Upper lobe of left lung (tissue), 6 donors: ENCODE results near the gene BPIFB1. TPM values are rescaled to one million over a fixed set of nuclear protein-coding genes. Genes with fewer than 3 reads are reported as not detected.

ENCODE experiments used
- ATAC-seq, 2 donors: fragments of 200-7000 bp; cut with Tn5 transposase; one replicate each; pipeline ENCODE4 v1.9.1; 2022; ENCODE audit warnings: mild to moderate bottlenecking in 2 of 2, moderate library complexity in 2 of 2; ENCODE audit not compliant: low FRiP score in 2 of 2
- DNase-seq, 2 donors: peaks; one replicate each; pipeline ENCODE4 v3.0.0-alpha.2; 2019 to 2020
- H3K27ac ChIP-seq, 4 donors: fragments of 200-600 bp; sonication (generic); one replicate each; pipeline ENCODE4 v1.5.1; 2016 to 2019
- H3K27me3 ChIP-seq, 4 donors: fragments of 200-600 bp; sonication (generic); one replicate each; pipeline ENCODE4 v1.5.1; 2017 to 2019
- H3K36me3 ChIP-seq, 4 donors: fragments of 200-600 bp; sonication (generic); one replicate each; pipeline ENCODE4 v1.5.1; 2016 to 2019
- H3K4me1 ChIP-seq, 4 donors: fragments of 200-600 bp; sonication (generic); one replicate each; pipeline ENCODE4 v1.5.1; 2018 to 2019
- H3K4me3 ChIP-seq, 4 donors: fragments of 200-600 bp; sonication (generic); one replicate each; pipeline ENCODE4 v1.5.1; 2017 to 2019; ENCODE audit warnings: mild to moderate bottlenecking in 2 of 4, moderate library complexity in 1 of 4
- H3K9me3 ChIP-seq, 4 donors: fragments of 200-600 bp; sonication (generic); one replicate each; pipeline ENCODE4 v1.5.1; 2018 to 2019
- CTCF ChIP-seq, 6 experiments: fragments of 450-650 bp in 4 of 6; fragments of 200-600 bp in 2 of 6; sonication (generic) in 2 of 6; IDR thresholded peaks; one replicate each; pipeline ENCODE4 v1.5.1; 2016 to 2019; ENCODE audit warnings: antibody characterized with exemption in 6 of 6
- EP300 ChIP-seq, 4 donors: sonication (generic); formaldehyde crosslinking; IDR thresholded peaks; one replicate each; pipeline ENCODE4 v1.5.1; 2017; ENCODE audit warnings: antibody characterized with exemption in 4 of 4, control low read depth in 2 of 4
- POLR2A ChIP-seq, 4 donors: fragments of 450-650 bp; IDR thresholded peaks; one replicate each; pipeline ENCODE4 v1.5.1; 2016 to 2017; ENCODE audit warnings: antibody characterized with exemption in 4 of 4, mild to moderate bottlenecking in 2 of 4
- POLR2AphosphoS5 ChIP-seq, 2 donors: sonication (generic); formaldehyde crosslinking; IDR thresholded peaks; one replicate each; pipeline ENCODE4 v1.5.1; 2017; ENCODE audit warnings: antibody characterized with exemption in 2 of 2
- WGBS, 2 donors: methylation state at CpG; one replicate each; pipeline ENCODE4 v1.1.5; 2017 to 2018; 5-methylcytosine and 5-hydroxymethylcytosine counted together
- total RNA-seq, 6 donors: library from RNA; depleted of rRNA in 4 of 6; stranded (reverse); fragments of >200 nt in 4 of 6; gene quantifications; one replicate each; pipeline versions ENCODE4 v1.1.0 to v1.2.1, GENCODE V29; 2016 to 2021
- donor health status: DM: no; HTN: no; CAD: no; lungs with moderate emphysema.
- donor health status: DM: no; HTN: yes; CAD: no; lungs with severe emphysema.

BPIFB1 gene
- total RNA-seq, 6 donors from 2014 or later, result 4.8 to 323 (median 35.3) TPM

GRCh38 chr20:33284284-33284683 is 1.3 kb downstream of the BPIFB1 start:
- WGBS, 2 donors, result 61 to 83% methylated on average over 2 to 4 of the region's 4 CpGs
- no peak for ATAC-seq
- Histone ChIP-seq H3K4me1 (no peaks in the 10 kb centered on the region), H3K27ac (no peak overlapping the region), H3K27me3 (no peaks in the 10 kb centered on the region), H3K4me3 (no peak overlapping the region), H3K36me3 (no peaks in the 10 kb centered on the region), H3K9me3 (no peaks in the 10 kb centered on the region)
- TF ChIP-seq POLR2AphosphoS5 (IDR thresholded peaks at IDR 0.05) (no peak), POLR2A (IDR thresholded peaks at IDR 0.05) (no peak), EP300 (IDR thresholded peaks at IDR 0.05) (no peak), CTCF (IDR thresholded peaks at IDR 0.05) (no peak)
- DNase-seq, result no peak

GRCh38 chr20:33284937-33285336 is 1.9 kb downstream of the BPIFB1 start:
- no peaks in the 10 kb centered on the region for H3K27me3 ChIP-seq
- 64 to 65% methylated on average over 2 of the region's 2 CpGs for WGBS, 2 donors
- ATAC-seq (no peak), DNase-seq (no peak)
- no peak overlapping the region for H3K4me3 ChIP-seq
- no peaks in the 10 kb centered on the region for H3K4me1 ChIP-seq
- H3K27ac ChIP-seq, result no peak overlapping the region
- H3K36me3 ChIP-seq, result no peaks in the 10 kb centered on the region
- no peaks in the 10 kb centered on the region for H3K9me3 ChIP-seq
- TF ChIP-seq POLR2A (IDR thresholded peaks at IDR 0.05) (no peak), EP300 (IDR thresholded peaks at IDR 0.05) (no peak), POLR2AphosphoS5 (IDR thresholded peaks at IDR 0.05) (no peak), CTCF (IDR thresholded peaks at IDR 0.05) (no peak)

GRCh38 chr20:33285861-33286495 is 3.0 kb downstream of the BPIFB1 start:
- DNase-seq (no peak), ATAC-seq (no peak)
- 64 to 72% methylated on average over 3 to 7 of the region's 10 CpGs for WGBS, 2 donors
- H3K36me3 ChIP-seq, result no peaks in the 10 kb centered on the region
- TF ChIP-seq EP300 (IDR thresholded peaks at IDR 0.05) (no peak), POLR2AphosphoS5 (IDR thresholded peaks at IDR 0.05) (no peak), CTCF (IDR thresholded peaks at IDR 0.05) (no peak), POLR2A (IDR thresholded peaks at IDR 0.05) (no peak)
- H3K4me1 ChIP-seq, result no peaks in the 10 kb centered on the region
- no peak overlapping the region for H3K4me3 ChIP-seq
- H3K9me3 ChIP-seq, result no peaks in the 10 kb centered on the region
- H3K27ac ChIP-seq, result no peak overlapping the region
- no peaks in the 10 kb centered on the region for H3K27me3 ChIP-seq

- TF ChIP-seq POLR2A (IDR thresholded peaks at IDR 0.05) (no peak), POLR2AphosphoS5 (IDR thresholded peaks at IDR 0.05) (no peak), CTCF (IDR thresholded peaks at IDR 0.05) (no peak), EP300 (IDR thresholded peaks at IDR 0.05) (no peak)
- ATAC-seq, result no peak
Measured at GRCh38 chr20:33287884-33288283, 4.9 kb downstream of the BPIFB1 start.

GRCh38 chr20:33290852-33291251 is 7.8 kb downstream of the BPIFB1 start:
- H3K27ac ChIP-seq, result no peak overlapping the region
- ATAC-seq (no peak), DNase-seq (no peak)
- TF ChIP-seq CTCF (IDR thresholded peaks at IDR 0.05), result no peak
- TF ChIP-seq POLR2A (IDR thresholded peaks at IDR 0.05), result no peak
- TF ChIP-seq POLR2AphosphoS5 (IDR thresholded peaks at IDR 0.05), result no peak
- TF ChIP-seq EP300 (IDR thresholded peaks at IDR 0.05), result no peak
- WGBS, 2 donors, result 89 to 97% methylated on average over 7 to 13 of the region's 13 CpGs
- H3K9me3 ChIP-seq, result no peaks in the 10 kb centered on the region
- no peaks in the 10 kb centered on the region for H3K4me1 ChIP-seq
- H3K4me3 ChIP-seq, result no peak overlapping the region
- no peaks in the 10 kb centered on the region for H3K27me3 ChIP-seq
- H3K36me3 ChIP-seq, result no peaks in the 10 kb centered on the region

More at GRCh38 chr20:33287884-33288283, 4.9 kb downstream of the BPIFB1 start:
- H3K9me3 ChIP-seq, result no peaks in the 10 kb centered on the region
- H3K4me1 ChIP-seq, result no peaks in the 10 kb centered on the region
- H3K36me3 ChIP-seq, result no peaks in the 10 kb centered on the region
- H3K4me3 ChIP-seq, result no peak overlapping the region
- H3K27ac ChIP-seq, result no peak overlapping the region
- DNase-seq, result no peak
- no peaks in the 10 kb centered on the region for H3K27me3 ChIP-seq
